Esophagus (tissue), 2 donors: ENCODE measurements around the gene CHGA. TPM values are rescaled to one million over a fixed set of nuclear protein-coding genes. Genes with fewer than 3 reads are reported as not detected.
A peak's percentile ranks its signal among the peaks of the same experiment; 100 is the strongest.

Source experiments
- H3K27ac ChIP-seq, 2 donors: one replicate each; pipeline ENCODE4 v1.5.1; 2013; ENCODE audit warnings: low read depth in 2 of 2, mild to moderate bottlenecking in 2 of 2, inconsistent platforms in 1 of 2, low read length in 1 of 2, moderate library complexity in 1 of 2
- H3K27me3 ChIP-seq, 2 donors: one replicate each; pipeline ENCODE4 v1.6.1; 2013; ENCODE audit warnings: low read length in 2 of 2, control low read depth in 1 of 2, mild to moderate bottlenecking in 1 of 2; ENCODE audit not compliant: insufficient read depth in 2 of 2, control insufficient read depth in 1 of 2
- H3K36me3 ChIP-seq, 2 donors: one replicate each; pipeline ENCODE4 v1.6.1; 2013; ENCODE audit warnings: low read length in 1 of 2; ENCODE audit not compliant: control insufficient read depth in 2 of 2, insufficient read depth in 2 of 2
- H3K4me1 ChIP-seq, 2 donors: one replicate each; pipeline ENCODE4 v1.6.1; 2013; ENCODE audit warnings: low read length in 1 of 2; ENCODE audit not compliant: control insufficient read depth in 2 of 2, insufficient read depth in 2 of 2
- H3K4me3 ChIP-seq, 2 donors: one replicate each; pipeline ENCODE4 v1.5.1; 2013; ENCODE audit warnings: low read length in 2 of 2, mild to moderate bottlenecking in 2 of 2, low read depth in 1 of 2, moderate library complexity in 1 of 2
- H3K9me3 ChIP-seq, 2 donors: one replicate each; pipeline ENCODE4 v1.6.1; 2013; ENCODE audit warnings: mild to moderate bottlenecking in 2 of 2, low read depth in 1 of 2, low read length in 1 of 2, moderate library complexity in 1 of 2; ENCODE audit not compliant: control insufficient read depth in 2 of 2, insufficient read depth in 1 of 2
- WGBS, 2 donors: extraction: QIAGEN DNeasy Blood & Tissue Kit; methylation state at CpG; one replicate each; pipeline ENCODE4 v1.1.7; 2013; 5-methylcytosine and 5-hydroxymethylcytosine counted together
- polyA plus RNA-seq, 2 donors: library from polyadenylated mRNA; stranded (reverse); fragments of 200-250 nt; gene quantifications; one replicate each; pipeline ENCODE4 v1.2.3, GENCODE V29; 2013
- donor health status: healthy with polysubstance abuse.
- donor health status: Bipolar disorder and iron deficiency.

Gene CHGA
- polyA plus RNA-seq, 2 donors, result 0.37 to 0.75 TPM

GRCh38 chr14:92963301-92964123 lies 40.6 kb downstream of the CHGA start:
- WGBS, 2 donors, result 73 to 74% methylated on average over 14 of the region's 14 CpGs
- Histone ChIP-seq H3K4me1 (peaks cover 0 to 3% of the 10 kb centered on the region in 2 donors), H3K27me3 (no peaks in the 10 kb centered on the region), H3K27ac (no peak overlapping the region), H3K36me3 (peaks cover 3 to 10% of the 10 kb centered on the region in 2 donors), H3K9me3 (no peaks in the 10 kb centered on the region), H3K4me3 (no peak overlapping the region)

- Histone ChIP-seq H3K36me3 (peaks cover 0 to 10% of the 10 kb centered on the region in 2 donors), H3K9me3 (no peaks in the 10 kb centered on the region), H3K4me3 (no peak overlapping the region), H3K27ac (peak overlapping the region in 1 of 2 donors; percentile 53), H3K27me3 (no peaks in the 10 kb centered on the region), H3K4me1 (peaks cover 0 to 3% of the 10 kb centered on the region in 2 donors)
- 73 to 74% methylated on average over 12 of the region's 12 CpGs for WGBS, 2 donors
Observed at GRCh38 chr14:92964124-92965109, 41.5 kb downstream of the CHGA start.

GRCh38 chr14:92965281-92965680 lies 42.3 kb downstream of the CHGA start:
- Histone ChIP-seq H3K27ac (no peak overlapping the region), H3K36me3 (peaks cover 0 to 10% of the 10 kb centered on the region in 2 donors), H3K4me1 (peaks cover 0 to 3% of the 10 kb centered on the region in 2 donors), H3K4me3 (no peak overlapping the region), H3K27me3 (no peaks in the 10 kb centered on the region), H3K9me3 (no peaks in the 10 kb centered on the region)
- 85 to 86% methylated on average over 1 of the region's 1 CpG for WGBS, 2 donors

GRCh38 chr14:92967346-92967926 lies 44.5 kb downstream of the CHGA start:
- Histone ChIP-seq H3K36me3 (no peaks in the 10 kb centered on the region), H3K4me1 (peaks cover 3 to 6% of the 10 kb centered on the region in 2 donors), H3K27me3 (no peaks in the 10 kb centered on the region), H3K4me3 (no peak overlapping the region), H3K9me3 (no peaks in the 10 kb centered on the region), H3K27ac (no peak overlapping the region)
- 87 to 91% methylated on average over 2 of the region's 2 CpGs for WGBS, 2 donors

- Histone ChIP-seq H3K9me3 (no peaks in the 10 kb centered on the region), H3K36me3 (no peaks in the 10 kb centered on the region), H3K4me3 (no peak overlapping the region), H3K27me3 (no peaks in the 10 kb centered on the region), H3K27ac (no peak overlapping the region), H3K4me1 (peaks cover 3 to 6% of the 10 kb centered on the region in 2 donors)
- 89 to 92% methylated on average over 14 of the region's 14 CpGs for WGBS, 2 donors
Observed at GRCh38 chr14:92968291-92969020, 45.5 kb downstream of the CHGA start.

- 92% methylated on average over 10 of the region's 10 CpGs for WGBS, 2 donors
- Histone ChIP-seq H3K27ac (peak overlapping the region in 1 of 2 donors; percentile 9), H3K27me3 (no peaks in the 10 kb centered on the region), H3K4me1 (peaks cover 3 to 12% of the 10 kb centered on the region in 2 donors), H3K36me3 (no peaks in the 10 kb centered on the region), H3K9me3 (no peaks in the 10 kb centered on the region), H3K4me3 (no peak overlapping the region)
Observed at GRCh38 chr14:92969430-92969829, 46.5 kb downstream of the CHGA start.

GRCh38 chr14:92969871-92970270 lies 46.9 kb downstream of the CHGA start:
- Histone ChIP-seq H3K4me1 (peaks cover 5 to 15% of the 10 kb centered on the region in 2 donors), H3K27ac (no peak overlapping the region), H3K4me3 (no peak overlapping the region), H3K36me3 (no peaks in the 10 kb centered on the region), H3K9me3 (no peaks in the 10 kb centered on the region), H3K27me3 (no peaks in the 10 kb centered on the region)
- WGBS, 2 donors, result 81 to 86% methylated on average over 12 of the region's 12 CpGs

- Histone ChIP-seq H3K4me3 (no peak overlapping the region), H3K36me3 (no peaks in the 10 kb centered on the region), H3K27me3 (no peaks in the 10 kb centered on the region), H3K4me1 (peaks cover 5 to 15% of the 10 kb centered on the region in 2 donors), H3K27ac (no peak overlapping the region), H3K9me3 (no peaks in the 10 kb centered on the region)
- WGBS, 2 donors, result 90 to 92% methylated on average over 12 of the region's 12 CpGs
Observed at GRCh38 chr14:92970271-92970670, 47.3 kb downstream of the CHGA start.
